HepG2 (cell line): ENCODE measurements around the gene NT5DC1. TPM values are rescaled to one million over a fixed set of nuclear protein-coding genes. Genes with fewer than 3 reads are reported as not detected.

Source experiments
- ATF1 ChIP-seq: IDR thresholded peaks from 2 replicates; pipeline ENCODE4 v1.6.1; 2016; ENCODE audit warnings: mild to moderate bottlenecking, control low read depth
- ATF6 ChIP-seq: sonication (generic); formaldehyde crosslinking; conservative IDR thresholded peaks from 2 replicates; pipeline ENCODE4 v1.4.0; 2020; ENCODE audit warnings: missing genetic modification reagents
- ATM ChIP-seq: fragments of 450-650 bp; IDR thresholded peaks from 2 replicates; pipeline ENCODE4 v1.7.1; 2017; ENCODE audit warnings: mild to moderate bottlenecking, borderline replicate concordance
- CSRNP1 ChIP-seq: sonication (generic); formaldehyde crosslinking; IDR thresholded peaks from 2 replicates; pipeline ENCODE4 v1.8.1; 2023; ENCODE audit warnings: mild to moderate bottlenecking, missing genetic modification reagents
- DBP ChIP-seq: sonication (generic); formaldehyde crosslinking; IDR thresholded peaks from 2 replicates; pipeline ENCODE4 v1.4.0; 2020; ENCODE audit warnings: missing genetic modification reagents; ENCODE audit errors: not compliant biosample characterization
- DNMT1 ChIP-seq: sonication (generic); formaldehyde crosslinking; IDR thresholded peaks from 2 replicates; pipeline ENCODE4 v1.5.1; 2020; ENCODE audit warnings: mild to moderate bottlenecking, missing genetic modification reagents
- FOXA1 ChIP-seq, 2 experiments: fragments of 450-650 bp in 1 of 2; sonication (generic) in 1 of 2; formaldehyde crosslinking in 1 of 2; IDR thresholded peaks; 2 replicates each; pipeline versions ENCODE4 v1.4.0 to v1.6.1; 2016 to 2020; ENCODE audit warnings: missing genetic modification reagents in 1 of 2
- MAFF ChIP-seq: IDR thresholded peaks from 2 replicates; pipeline ENCODE4 v1.6.1; 2011; ENCODE audit warnings: low read depth, low read length, improper control_type of control experiment
- PRDM15 ChIP-seq: sonication (generic); formaldehyde crosslinking; IDR thresholded peaks from 2 replicates; pipeline ENCODE4 v1.4.0; 2020; ENCODE audit warnings: missing genetic modification reagents
- RXRA ChIP-seq: sonication (generic); formaldehyde crosslinking; IDR thresholded peaks from 2 replicates; pipeline ENCODE4 v1.5.1; 2020; ENCODE audit warnings: missing genetic modification reagents
- TFE3 ChIP-seq: IDR thresholded peaks from 2 replicates; pipeline ENCODE4 v1.6.1; 2016
- ZBTB39 ChIP-seq: sonication (generic); formaldehyde crosslinking; IDR thresholded peaks from 2 replicates; pipeline ENCODE4 v1.5.0; 2020; ENCODE audit warnings: missing genetic modification reagents
- ZNF17 ChIP-seq: sonication (generic); formaldehyde crosslinking; IDR thresholded peaks from 2 replicates; pipeline ENCODE4 v1.5.0; 2020; ENCODE audit warnings: mild to moderate bottlenecking, missing genetic modification reagents
- polyA plus RNA-seq, 8 experiments: library from polyadenylated mRNA; depleted of rRNA in 3 of 8; stranded (reverse) in 7 of 8; unstranded in 1 of 8; fragments of >200 nt; fragmentation: Illumina TruSeq in 4 of 8; extraction: Trizol in 4 of 8; gene quantifications; 2 replicates each; pipeline versions ENCODE4 v1.2.1 to v1.2.3, GENCODE V29; 2011 to 2016; ENCODE audit warnings: low read depth in 4 of 8, missing spikeins in 1 of 8, mixed read lengths in 1 of 8; ENCODE audit not compliant: insufficient read depth in 1 of 8
- total RNA-seq, 5 experiments: library from RNA; depleted of rRNA; stranded (reverse); fragments of >200 nt; fragmentation: Illumina TruSeq; extraction: Trizol; gene quantifications; 2 replicates each; pipeline ENCODE4 v1.2.3, GENCODE V29; 2016; ENCODE audit warnings: low read depth in 1 of 5

NT5DC1 gene
- total and polyA plus RNA-seq, 2 of the 13 experiments (the other 11 are each of a cell fraction or from before 2014, with no cell fraction given): 27.0 to 56.1 TPM

DNA sequence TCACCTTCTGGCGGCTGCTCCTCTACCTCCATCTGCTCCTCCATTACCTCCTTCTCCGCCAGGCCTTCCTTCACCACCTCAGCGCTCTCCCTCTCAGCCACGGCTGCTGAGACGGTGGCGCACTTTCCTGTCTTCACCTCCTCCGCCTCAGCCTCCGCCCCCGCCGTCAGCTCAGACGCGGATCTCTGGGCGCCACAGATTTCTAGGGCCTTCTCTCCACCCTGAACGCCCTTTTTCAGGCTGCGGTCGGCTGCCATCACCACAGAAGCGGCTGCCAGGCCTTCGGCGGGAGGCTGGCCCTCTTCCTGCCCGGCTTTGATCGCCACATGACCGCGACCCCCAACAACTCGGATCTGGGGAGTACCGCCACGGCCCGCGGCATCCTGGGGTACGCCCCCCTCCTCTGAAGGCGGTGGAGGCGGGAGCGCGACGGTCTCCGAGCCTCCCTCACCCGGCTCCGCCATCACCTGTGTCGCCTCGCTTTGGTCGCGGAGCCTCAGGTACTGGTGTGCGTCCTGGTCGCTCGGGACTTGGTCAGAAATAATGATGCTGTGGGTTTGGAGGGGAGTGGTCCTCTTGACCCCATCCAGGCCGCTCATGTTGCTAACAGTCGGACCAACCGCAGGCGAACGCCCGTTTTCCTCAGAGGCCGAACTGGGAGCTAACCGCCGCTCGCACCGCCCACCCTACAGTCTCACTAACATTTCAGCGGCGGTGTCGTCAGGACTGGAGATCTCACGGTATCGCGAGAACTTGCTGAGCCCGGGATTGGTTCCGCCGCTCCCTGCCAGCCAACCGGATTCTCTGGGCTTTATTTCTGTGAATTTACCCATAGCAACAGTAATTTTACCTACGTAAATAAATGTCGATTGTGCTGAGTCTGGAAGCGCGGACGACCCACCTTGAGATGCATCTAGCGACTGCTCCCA, 178.8 kb downstream of the NT5DC1 start, which contains the start of gene TSPYL1 (continued):
- peak; percentile 52; the same call in 1 of the 2 replicates for TF ChIP-seq PRDM15 (CRISPR knock-in tag)
- TF ChIP-seq ATF1: peak; percentile 55; the same call in 1 of the 2 replicates
- TF ChIP-seq ZNF17 (CRISPR knock-in tag): no peak
- TF ChIP-seq RXRA: no peak; the same call in 1 of the 2 replicates
- no peak for TF ChIP-seq ATF6
- TF ChIP-seq ATM: no peak
- peak; percentile 78 for TF ChIP-seq MAFF
- TF ChIP-seq CSRNP1 (CRISPR knock-in tag): peak; percentile 95
- TF ChIP-seq DBP (CRISPR knock-in tag): no peak
- TF ChIP-seq TFE3: no peak; the same call in 1 of the 2 replicates
- TF ChIP-seq ZBTB39: peak; percentile 80; the same call in 1 of the 2 replicates
- no peak for TF ChIP-seq FOXA1 (IDR thresholded peaks at IDR 0.05)
- TF ChIP-seq FOXA1 (CRISPR knock-in tag; IDR thresholded peaks at IDR 0.05): no peak
- no peak; the same call in 1 of the 2 replicates for TF ChIP-seq DNMT1 (CRISPR knock-in tag)
